Smooth muscle cell of the brain vasculature (primary cell): ENCODE data around the gene PSIP1.
"Not testable (repeated sequence)": the region's sequence is repeated elsewhere in the genome, so short reads cannot be mapped to it uniquely, and the experiment has no call there.

Experiments used
- DNase-seq: peaks from one replicate; pipeline ENCODE4 v3.0.0-alpha.2; 2012; ENCODE audit warnings: low read depth, low spot score

Gene PSIP1

DNA sequence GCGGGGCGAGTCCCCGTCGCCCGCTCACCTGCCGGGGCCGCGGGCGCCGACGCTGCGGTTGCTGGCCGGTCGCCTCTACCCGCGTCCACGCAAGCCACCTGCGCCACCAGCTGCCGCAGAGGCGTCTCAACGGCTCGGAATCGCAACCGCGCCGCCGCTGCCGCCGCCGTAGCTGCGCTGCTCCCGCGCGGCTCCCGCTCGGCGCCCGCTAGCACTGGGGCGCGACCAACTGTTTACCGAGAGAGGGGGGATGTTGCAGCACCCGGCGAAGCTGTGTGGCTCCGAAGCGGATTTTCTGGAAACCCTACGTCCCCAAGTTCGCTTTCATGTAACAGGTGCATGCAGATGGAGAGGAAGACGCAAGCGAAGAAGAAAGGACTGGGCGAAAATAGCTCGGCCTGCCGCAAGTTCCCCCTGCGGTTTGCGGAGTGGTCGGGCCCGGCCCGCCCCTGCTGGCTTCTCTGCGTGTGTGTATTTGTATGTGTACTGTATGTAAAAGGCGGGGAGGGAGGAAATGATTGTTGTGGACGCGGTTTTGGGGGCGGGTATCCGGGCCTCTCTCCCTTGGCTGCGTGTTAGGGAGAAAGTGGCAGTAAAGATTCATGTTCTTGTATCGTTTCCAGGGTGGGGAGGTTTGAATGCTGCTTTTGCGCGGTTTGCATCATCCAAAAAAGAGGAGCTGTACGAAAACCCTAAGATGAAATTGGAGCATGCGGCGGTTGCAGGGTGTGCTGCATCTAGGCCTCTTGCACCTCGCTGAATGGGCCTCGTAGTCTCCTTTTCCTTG, at the start of gene PSIP1:
TSS of gene PSIP1 (minus strand) at position 182 of the 787 bp plus-strand sequence. CDS start 782 bp downstream, outside the sequence.
- DNase-seq = peak; percentile 57

DNA sequence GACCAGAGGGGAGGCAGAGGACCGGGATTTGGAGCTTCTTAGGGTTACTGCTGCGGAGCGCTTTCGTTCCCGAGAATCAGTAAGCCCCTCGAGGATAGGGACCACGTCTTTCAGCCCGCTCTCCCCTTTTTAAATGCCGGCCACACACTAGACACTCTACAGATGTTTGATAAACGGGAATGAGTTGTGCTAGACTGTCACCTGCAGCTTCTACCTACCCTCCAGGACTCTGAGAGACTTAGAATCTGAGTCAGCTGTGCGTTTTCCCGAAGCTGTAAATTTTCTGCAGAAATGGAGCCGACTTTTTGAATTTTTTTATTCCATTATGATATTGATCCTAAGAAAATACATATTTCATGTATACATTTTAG, 42.7 kb upstream of the PSIP1 start:
- no peak for DNase-seq

DNA sequence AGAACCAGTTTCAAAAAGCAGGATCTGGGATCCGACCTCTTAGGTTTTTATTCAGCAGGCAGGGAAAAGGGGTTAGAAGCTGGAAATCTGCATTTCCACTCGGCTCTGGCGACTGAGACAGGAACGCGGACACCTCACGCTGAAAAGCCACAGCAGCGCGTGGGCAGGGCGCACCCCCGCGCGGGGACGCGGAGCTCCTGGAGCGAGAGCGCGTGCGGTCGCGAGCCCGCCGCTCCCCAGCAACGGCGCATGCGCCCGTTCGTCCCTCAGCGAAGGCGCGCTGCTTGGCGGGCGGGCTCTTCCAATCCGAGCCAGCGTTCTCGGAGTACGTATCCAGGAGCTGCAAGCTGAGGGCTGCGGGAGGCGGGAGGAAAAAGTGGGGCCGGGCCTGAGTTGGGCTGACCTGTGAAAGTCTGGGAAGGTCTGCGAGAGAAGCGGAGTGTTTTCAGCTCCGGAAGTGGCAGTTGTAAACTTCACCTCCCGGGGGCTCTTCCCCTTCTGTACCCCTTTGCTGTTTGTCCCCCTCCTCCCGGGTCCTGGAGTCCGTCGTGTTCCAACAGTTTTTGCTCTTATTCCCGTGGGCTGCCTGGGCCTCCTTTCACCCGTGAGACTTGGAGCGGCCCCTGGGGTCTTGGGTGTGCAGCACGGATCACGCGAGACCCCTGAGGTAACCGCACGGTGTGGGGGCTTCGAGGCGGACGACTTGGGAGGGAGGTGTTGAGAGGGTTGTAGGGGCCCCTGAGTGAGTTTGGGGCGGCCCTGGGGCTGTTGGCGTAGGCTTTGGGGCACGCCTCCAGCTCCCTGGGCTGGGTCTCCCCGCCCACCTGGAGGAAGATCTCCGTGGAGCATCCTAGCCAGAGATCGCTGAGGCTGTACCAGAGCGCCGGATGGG, 42.1 kb upstream of the PSIP1 start, which contains the start of gene CCDC171:
TSS of gene CCDC171 (plus strand) at position 408 of the 892 bp plus-strand sequence. CDS start 11,046 bp downstream, outside the sequence.
- DNase-seq = peak; percentile 89

DNA sequence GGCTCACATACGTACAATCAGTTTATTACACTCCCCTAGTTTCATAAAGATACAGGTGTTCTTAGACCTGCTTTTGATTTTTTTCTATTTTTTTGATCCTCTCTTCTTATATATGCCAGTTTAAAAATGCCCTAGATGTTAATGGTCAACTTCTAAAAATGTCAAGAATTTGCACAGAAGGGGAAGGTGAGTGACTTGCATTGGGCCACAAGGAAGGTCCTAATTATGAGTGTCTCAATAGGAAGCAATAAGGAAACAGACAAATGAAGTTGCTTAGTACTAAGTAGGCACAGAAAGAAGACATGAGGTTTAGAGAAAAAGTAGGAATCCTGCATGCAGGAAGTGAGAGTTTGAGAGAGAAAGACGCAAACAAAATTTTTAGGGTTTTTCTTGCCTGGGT, 38.8 kb upstream of the PSIP1 start:
- DNase-seq = no peak

DNA sequence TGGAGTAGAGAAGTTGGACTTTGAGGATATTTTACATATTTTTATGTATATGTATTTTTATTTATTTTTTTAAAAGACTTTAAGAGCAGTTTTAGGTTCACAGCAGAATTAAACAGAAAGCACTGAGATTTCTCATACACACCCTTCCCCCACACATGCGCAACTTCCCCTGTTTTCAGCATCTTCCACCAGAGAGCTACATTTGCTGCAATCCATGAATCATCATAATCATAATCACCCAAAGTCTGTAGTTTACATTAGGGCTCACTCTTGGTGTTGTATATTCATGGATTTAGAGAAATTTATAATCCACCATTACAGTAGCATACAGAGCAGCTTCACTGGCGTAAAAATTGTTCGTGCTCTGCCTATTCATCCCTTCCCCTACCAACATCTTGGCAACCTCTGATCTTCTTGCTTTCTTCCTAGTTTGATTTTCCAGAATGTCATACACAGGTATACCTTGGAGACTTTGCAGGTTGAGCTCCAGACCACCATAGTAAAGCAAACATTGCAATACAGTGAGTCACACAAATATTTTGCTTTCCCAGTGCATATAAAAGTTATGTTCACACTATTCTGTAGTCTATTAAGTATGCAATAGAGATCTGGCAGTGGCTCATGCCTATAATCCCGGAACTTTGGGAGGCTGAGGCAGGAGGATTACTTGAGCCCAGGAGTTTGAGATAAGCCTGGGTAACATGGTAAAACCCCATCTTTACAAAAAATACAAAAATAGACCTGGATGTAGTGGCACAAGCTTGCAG, 32.5 kb upstream of the PSIP1 start:
- no peak for DNase-seq

DNA sequence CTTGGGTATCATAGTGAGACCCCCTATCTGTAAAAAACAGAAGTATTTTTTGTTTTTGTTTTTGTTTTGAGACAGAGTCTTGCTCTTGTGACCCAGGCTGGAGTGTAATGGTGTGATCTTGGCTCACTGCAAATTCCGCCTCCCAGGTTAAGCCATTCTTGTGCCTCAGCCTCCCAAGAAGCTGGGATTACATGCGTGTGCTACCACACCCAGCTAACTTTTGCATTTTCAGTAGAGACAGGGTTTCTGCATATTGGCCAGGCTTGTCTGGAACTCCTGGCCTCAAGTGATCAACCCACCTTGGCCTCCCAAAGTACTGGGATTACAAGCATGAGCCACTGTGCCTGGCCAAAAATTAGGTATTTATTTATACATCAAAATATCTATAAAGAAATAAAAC, 31.9 kb upstream of the PSIP1 start:
- DNase-seq = no peak

DNA sequence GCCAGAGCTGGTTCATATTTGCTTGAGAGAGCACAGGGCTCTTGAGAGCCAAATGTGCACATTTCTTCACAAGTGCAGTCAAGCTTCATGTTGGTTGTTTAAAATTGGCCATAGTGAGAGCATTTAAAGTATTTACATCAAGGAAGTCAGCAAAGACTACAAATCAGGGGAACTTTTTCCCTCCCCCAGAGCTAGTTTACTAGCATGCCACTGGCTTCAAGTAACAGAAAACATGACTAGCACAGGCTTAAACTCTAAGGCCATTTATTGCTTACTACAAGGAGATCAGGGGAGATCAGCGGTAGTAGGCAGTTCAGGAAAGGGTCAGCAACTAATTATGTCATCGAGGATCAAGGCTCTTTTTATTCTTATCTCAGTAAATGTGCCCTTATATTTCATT, 31.1 kb upstream of the PSIP1 start:
- no peak for DNase-seq

DNA sequence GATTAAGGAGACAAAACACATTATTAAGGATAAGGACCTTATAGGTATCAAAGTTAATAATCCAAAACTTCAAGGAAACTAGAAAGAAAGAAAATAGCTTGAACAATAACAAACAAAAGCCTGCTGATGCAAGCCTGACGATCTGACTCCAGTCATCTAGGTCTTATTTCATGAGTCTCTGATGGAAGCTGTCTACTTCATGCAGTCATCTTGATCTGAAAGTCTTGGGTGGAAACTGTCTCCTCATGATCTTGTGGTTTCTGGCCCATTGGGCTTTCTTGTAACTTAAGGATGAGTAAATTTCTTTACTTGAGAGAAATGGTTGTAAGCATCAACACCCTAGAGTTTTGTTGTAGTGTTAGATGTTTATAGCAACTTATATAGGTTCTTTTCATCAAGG, 20.6 kb upstream of the PSIP1 start:
- DNase-seq = no peak

DNA sequence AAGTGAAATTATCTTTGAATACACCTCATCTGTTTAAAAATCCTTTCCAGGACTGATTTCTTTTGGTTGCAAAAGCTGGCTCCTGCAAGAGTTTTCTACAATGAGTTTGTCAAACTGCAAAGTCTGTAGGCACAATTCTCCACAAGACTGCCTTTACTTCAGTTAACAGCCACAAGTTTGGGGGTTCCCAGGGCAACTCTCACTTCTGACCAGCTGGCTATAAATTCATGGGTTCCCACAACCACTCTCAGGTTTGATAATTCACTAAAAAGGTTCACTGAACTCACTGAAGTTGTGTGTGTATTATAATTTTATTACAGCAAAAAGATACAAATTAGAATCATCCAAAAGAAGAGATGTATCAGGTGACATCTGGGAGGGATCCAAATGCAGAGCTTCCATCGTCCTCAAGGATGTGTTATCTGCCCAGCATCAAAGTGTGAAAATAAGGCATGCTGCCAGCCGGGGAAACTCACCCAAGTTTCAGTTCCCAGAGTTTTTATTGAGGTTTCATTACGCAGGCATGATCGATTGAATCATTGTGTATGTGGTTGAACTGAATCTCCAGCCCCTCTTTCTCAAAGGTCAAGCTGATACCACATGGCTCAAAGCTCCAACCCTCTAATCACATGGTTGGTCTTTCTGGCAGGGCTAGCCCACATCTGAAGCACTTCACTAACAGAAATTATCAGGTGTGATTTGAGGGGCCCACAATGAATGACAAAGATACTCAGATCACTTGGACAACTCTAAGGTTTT, 19.0 kb upstream of the PSIP1 start:
- no peak for DNase-seq

DNA sequence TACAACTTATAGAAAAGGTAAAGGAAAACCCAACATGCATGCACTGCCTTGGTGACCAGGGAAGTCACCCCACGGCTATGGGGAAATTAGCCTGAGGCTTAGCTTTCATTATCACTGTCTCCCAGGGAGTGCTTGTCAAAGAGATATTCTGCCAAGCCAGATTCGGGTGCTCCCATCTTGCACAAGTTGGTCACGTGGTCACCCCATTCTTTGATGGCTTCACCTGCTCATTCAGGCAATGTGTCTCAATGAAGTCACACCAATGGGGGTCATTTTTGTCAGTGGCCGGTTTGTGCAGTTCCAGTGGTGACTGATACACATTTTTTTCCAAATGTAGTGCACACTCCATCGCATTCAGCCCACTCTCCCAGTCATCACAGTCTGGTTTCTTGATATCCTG, 16.3 kb upstream of the PSIP1 start:
- DNase-seq = not testable (repeated sequence)

DNA sequence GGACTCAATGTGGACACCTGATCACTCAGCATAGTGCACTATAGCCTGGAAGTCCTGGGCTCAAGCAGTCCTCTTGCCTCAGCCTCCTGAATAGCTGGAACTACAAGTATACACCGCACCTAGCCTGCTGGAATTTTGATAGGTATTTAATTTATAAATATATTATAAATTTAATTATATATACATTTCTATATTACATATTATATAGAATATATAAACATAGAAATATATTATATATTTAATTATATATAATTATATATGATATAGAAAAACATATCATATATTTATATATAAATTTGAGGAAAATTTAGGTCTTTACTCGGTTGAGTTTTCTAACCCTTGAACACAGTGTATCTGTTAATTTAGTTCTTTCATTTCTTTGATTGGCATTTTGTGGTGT, 15.2 kb upstream of the PSIP1 start:
- no peak for DNase-seq

DNA sequence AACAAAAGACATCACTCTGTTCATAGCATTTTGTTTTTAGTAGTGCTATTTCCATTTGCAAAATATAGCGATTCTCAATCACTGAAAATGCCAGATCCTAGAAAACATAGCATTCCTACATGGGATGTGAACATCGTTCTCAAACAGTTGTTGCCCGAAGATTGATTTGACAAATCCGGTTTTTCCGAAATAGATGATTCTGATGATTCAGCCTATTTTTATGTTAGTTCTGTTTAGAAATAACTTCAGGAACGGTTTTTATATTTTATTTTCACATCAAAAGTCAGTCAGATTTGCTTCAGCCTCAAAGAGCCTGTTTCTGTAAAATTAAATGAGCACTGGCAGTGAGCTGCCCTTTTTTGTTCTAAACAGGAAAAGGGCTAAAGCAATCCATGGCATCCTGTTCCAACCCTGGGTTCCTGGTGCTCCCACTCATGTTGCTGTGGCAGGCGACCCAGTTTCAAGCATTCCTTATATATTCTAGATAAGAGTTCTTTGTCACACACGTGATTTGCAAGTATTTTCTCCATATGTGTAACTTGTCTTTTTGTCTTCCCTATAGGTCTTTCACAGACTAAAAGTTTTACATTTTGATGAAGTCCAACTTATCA, 14.2 kb upstream of the PSIP1 start:
- no peak for DNase-seq

DNA sequence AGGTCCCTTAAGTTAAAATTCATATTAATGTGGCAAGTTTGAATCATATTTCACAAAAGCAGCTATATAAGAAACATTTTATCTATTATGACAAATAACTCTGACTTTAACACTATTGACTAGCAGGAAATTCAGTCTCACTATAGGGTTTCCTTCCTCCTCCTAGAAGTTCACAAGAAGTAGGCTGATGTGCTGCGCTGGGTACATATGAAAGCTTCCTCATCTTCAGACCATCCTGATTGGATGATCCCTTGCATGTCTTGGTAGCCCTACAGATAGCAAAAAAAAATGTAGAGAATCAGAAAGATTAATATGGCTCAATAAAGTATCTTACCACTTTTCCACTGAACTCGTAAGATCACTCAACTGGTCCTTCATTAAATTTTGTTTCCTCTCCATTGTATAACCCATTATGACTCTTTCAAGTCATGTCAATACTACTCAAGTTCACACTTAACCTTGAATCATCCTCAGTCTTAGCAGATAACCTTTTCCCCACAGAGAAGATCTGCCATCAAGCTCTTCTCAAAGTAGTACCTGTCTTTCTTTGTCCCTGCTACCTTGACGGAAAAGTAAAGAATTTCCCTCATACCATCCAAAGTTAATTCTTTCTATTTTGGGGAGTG, 11.5 kb upstream of the PSIP1 start:
- no peak for DNase-seq

DNA sequence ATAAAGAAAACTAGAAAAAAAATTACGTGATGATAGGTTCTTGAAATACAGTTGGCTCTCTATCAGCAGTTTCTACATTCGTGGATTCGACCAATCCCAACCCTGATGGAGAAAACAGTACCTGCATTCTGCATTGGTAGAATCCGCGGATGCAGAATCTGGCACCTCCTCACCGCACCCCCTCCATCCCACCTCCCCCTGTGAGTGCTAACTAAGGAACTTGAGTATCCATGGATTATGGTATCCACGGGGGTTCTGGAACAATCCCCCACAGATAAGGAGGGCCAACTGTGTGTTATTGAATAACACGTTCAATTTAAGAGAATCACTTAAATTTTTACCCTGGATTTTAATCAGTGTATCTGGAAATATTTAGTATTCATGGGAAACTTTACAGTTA, 10.5 kb upstream of the PSIP1 start:
- no peak for DNase-seq

DNA sequence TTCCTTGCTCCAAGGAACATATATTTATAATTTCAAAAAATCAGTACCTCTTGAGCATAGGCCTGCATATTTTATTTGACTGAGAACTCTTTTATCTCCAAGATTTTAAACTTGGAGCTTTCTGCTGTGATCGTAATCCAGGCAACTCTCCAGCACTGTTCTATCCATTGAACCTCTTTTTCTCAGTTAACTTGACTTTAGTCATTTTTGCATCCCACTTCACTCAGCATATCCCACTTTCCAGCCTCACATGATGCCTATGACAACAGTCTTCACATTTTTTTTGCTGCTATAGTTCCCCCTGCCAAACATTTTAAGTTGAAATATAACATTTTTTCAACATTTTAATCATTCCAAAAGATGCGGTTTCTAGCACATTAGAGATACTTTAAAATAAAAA, 9.1 kb upstream of the PSIP1 start:
- no peak for DNase-seq

DNA sequence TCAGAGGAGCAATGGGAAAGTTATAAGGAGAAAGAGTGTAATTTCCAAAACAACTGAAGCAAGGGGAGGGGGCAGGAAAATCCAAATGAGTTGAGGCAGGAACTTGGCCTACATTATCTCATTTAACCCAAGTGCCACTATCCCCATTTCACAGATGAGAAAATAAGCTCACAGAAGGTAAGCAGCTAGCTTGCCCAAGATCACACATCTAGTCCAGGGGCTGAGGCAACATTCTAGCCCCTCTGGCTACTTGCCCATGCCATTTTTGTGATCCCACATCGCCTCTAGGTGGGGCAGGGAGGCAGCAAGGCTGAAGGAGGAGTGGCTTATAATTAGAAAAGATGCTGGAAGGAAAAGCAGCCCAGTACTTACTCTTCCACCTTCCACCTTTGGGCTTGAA, 2.6 kb upstream of the PSIP1 start:
- DNase-seq = no peak

DNA sequence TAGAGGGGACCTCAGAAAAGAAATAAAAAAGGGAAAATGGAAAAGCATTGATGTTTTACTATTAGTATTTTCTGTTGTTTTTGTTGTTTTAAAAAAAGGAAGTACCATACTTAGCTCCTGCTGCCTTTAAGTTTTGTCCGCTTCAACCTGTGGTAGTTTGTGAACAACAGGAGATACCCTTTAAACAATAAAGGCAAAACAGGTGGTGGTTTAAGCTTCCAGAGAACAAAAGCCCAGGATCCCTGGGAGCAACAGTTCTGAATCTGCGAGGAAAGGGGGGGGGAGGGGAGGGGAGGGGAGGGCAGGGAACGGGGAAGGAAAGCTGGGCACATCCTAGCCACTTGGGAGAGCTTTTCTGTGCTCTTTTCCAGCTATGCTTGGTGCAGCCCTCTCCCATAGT, 2.1 kb upstream of the PSIP1 start:
- DNase-seq = no peak

DNA sequence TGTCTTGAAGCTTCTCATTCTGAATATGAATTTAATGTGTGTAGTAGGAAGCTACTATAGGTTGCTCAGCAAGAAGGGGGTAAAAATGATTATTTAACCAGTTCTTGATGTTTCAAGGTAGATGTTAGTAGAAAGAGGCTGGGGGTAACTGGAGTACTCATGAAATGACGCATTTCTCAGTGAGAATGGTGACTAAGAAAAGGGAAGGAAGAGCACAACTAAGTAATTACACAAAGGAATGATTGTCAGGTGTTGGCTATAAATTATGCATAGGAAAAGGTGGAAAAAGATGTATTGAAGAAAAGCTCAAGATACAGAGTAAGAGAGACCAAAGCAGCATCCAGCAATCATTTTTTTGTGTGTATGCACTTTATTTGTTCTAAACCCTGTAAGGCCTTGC, 1.4 kb upstream of the PSIP1 start:
- no peak for DNase-seq

DNA sequence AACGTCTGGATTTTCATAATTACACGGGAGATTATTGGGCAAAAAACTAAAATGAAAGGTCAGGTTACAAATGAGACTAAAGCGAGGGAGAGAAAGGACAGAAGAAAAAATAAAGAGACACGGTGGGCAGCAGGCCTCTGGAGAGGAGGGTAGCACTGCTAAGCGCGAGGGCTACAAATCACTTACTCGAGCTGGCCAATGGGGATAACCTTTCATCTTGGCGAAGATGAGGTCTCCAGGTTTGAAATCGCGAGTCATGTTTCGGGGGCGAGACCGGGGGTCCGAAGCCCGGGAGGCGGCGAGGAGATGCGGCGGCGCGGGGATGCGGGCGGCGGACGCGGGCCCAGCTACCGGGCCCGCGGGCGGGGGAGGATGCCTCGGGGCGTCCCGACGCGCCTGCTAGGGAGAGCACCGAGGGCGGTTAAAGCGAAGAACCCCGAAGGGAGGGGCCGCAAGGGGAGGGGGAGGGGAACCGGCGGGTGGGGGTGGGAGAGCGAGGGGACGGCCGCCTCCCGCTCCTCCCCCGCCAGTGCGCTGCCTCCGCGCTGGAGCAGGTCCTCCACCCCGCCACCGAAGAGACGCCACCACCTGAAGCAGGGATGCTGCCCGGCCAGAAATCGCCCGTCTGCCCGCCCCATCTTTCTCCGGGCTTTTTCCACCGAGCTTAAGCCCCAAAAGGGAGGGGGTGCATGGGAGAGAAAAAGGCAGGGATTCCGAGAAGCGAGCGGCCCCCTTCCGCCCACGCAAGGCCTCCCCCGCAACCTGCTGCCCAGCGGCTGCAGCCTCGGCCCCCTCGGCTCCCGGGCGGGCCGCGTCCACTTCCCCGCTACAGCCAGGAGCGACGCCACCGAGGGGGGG, 610 bp downstream of the PSIP1 start:
- no peak for DNase-seq
